Uterus (tissue), 4 donors: Measurements from ENCODE around the gene CDK5R2. TPM values are rescaled to one million over a fixed set of nuclear protein-coding genes. Genes with fewer than 3 reads are reported as not detected.
"Not testable (repeated sequence)": the region's sequence is repeated elsewhere in the genome, so short reads cannot be mapped to it uniquely, and the experiment has no call there.

Source experiments
- DNase-seq, 2 donors: peaks; one replicate each; pipeline ENCODE4 v3.0.0-alpha.2; 2019 to 2020
- H3K27ac ChIP-seq, 2 donors: fragments of 200-600 bp; sonication (generic); 1 replicate in 1 of 2; 2 replicates in 1 of 2; pipeline ENCODE4 v1.5.1; 2016 to 2018
- H3K27me3 ChIP-seq, 2 donors: fragments of 200-600 bp; sonication (generic); one replicate each; pipeline ENCODE4 v1.5.1; 2018 to 2019; ENCODE audit warnings: control low read depth in 1 of 2
- H3K36me3 ChIP-seq, 2 donors: fragments of 200-600 bp; sonication (generic); one replicate each; pipeline ENCODE4 v1.5.1; 2019; ENCODE audit warnings: control low read depth in 1 of 2
- H3K4me1 ChIP-seq, 2 donors: fragments of 200-600 bp; sonication (generic); one replicate each; pipeline ENCODE4 v1.5.1; 2018 to 2019; ENCODE audit warnings: control low read depth in 1 of 2
- H3K4me3 ChIP-seq, 2 donors: fragments of 200-600 bp; sonication (generic); 1 replicate in 1 of 2; 2 replicates in 1 of 2; pipeline ENCODE4 v1.5.1; 2018 to 2019; ENCODE audit warnings: mild to moderate bottlenecking in 1 of 2
- H3K9me3 ChIP-seq, 2 donors: fragments of 200-600 bp; sonication (generic); one replicate each; pipeline ENCODE4 v1.5.1; 2019; ENCODE audit warnings: control low read depth in 1 of 2
- POLR2A ChIP-seq, 2 donors: fragments of 450-650 bp; IDR thresholded peaks; one replicate each; pipeline ENCODE4 v1.6.1; 2016; ENCODE audit warnings: antibody characterized with exemption in 2 of 2, mild to moderate bottlenecking in 1 of 2, moderate library complexity in 1 of 2
- intact Hi-C: fragments of 100-400 bp; cut with DNase I; formaldehyde crosslinking; loops from one replicate; pipeline ENCODE4 v1.15.1; 2023; ENCODE audit warnings: low total_unique reads
- total RNA-seq, 4 donors: library from RNA; depleted of rRNA in 3 of 4; stranded (reverse); fragments of >200 nt in 3 of 4; gene quantifications; one replicate each; pipeline versions ENCODE4 v1.1.0 to v1.2.4, GENCODE V29; 2014 to 2023
- TF ChIP-seq, protein P1 (sequence below), 4 experiments: fragments of 200-600 bp in 2 of 4; fragments of 450-650 bp in 2 of 4; sonication (generic) in 2 of 4; IDR thresholded peaks; one replicate each; pipeline ENCODE4 v1.5.1; 2016 to 2019; ENCODE audit warnings: antibody characterized with exemption in 4 of 4, mild to moderate bottlenecking in 2 of 4, moderate library complexity in 1 of 4
- donor health status: DM: yes; HTN: yes; CAD: no.

Gene CDK5R2
- total RNA-seq, 4 donors from 2014 or later, result not detected

- H3K4me1 ChIP-seq, result no peaks in the 10 kb centered on the region
- intact Hi-C loops, result no loop called here
These were observed 32.0 kb upstream of the CDK5R2 start for GRCh38 chr2:218927422-218927821.

GRCh38 chr2:218927876-218928275 is 31.6 kb upstream of the CDK5R2 start:
- Histone ChIP-seq H3K27me3 (no peaks in the 10 kb centered on the region), H3K4me3 (no peak overlapping the region), H3K27ac (no peak overlapping the region), H3K4me1 (no peaks in the 10 kb centered on the region), H3K9me3 (no peaks in the 10 kb centered on the region), H3K36me3 (no peaks in the 10 kb centered on the region)
- intact Hi-C loops, result no loop called here
- TF ChIP-seq, protein P1, sequence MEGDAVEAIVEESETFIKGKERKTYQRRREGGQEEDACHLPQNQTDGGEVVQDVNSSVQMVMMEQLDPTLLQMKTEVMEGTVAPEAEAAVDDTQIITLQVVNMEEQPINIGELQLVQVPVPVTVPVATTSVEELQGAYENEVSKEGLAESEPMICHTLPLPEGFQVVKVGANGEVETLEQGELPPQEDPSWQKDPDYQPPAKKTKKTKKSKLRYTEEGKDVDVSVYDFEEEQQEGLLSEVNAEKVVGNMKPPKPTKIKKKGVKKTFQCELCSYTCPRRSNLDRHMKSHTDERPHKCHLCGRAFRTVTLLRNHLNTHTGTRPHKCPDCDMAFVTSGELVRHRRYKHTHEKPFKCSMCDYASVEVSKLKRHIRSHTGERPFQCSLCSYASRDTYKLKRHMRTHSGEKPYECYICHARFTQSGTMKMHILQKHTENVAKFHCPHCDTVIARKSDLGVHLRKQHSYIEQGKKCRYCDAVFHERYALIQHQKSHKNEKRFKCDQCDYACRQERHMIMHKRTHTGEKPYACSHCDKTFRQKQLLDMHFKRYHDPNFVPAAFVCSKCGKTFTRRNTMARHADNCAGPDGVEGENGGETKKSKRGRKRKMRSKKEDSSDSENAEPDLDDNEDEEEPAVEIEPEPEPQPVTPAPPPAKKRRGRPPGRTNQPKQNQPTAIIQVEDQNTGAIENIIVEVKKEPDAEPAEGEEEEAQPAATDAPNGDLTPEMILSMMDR (IDR thresholded peaks at IDR 0.05), result no peak
- TF ChIP-seq POLR2A (IDR thresholded peaks at IDR 0.05), result no peak
- no peak for DNase-seq

More at GRCh38 chr2:218927422-218927821, 32.0 kb upstream of the CDK5R2 start:
- H3K27me3 ChIP-seq, result no peaks in the 10 kb centered on the region
- TF ChIP-seq, protein P1 (IDR thresholded peaks at IDR 0.05), result no peak
- TF ChIP-seq POLR2A (IDR thresholded peaks at IDR 0.05), result no peak
- H3K36me3 ChIP-seq, result no peaks in the 10 kb centered on the region
- DNase-seq, result no peak
- H3K27ac ChIP-seq, result no peak overlapping the region
- H3K4me3 ChIP-seq, result no peak overlapping the region
- no peaks in the 10 kb centered on the region for H3K9me3 ChIP-seq

DNA sequence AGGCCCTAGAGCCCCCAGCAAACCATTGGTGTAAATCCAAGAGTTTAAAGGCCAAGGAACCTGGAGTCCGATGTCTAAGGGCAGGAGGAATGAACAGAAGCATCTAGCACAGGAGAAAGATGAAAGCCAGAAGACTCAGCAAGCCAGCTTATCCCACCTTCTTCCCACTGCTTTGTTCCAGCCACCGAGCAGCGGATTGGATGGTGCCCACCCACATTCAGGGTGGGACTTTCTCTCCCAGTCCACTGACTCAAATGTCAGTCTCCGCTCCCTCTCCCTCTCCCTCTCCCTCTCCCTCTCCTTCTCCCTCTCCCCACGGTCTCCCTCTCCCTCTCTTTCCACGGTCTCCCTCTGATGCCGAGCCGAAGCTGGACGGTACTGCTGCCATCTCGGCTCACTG is 29.0 kb upstream of the CDK5R2 start:
- H3K9me3 ChIP-seq, H3K27ac ChIP-seq, H3K27me3 ChIP-seq, H3K4me3 ChIP-seq, H3K36me3 ChIP-seq, DNase-seq, H3K4me1 ChIP-seq, intact Hi-C loops: not testable (repeated sequence)

DNA sequence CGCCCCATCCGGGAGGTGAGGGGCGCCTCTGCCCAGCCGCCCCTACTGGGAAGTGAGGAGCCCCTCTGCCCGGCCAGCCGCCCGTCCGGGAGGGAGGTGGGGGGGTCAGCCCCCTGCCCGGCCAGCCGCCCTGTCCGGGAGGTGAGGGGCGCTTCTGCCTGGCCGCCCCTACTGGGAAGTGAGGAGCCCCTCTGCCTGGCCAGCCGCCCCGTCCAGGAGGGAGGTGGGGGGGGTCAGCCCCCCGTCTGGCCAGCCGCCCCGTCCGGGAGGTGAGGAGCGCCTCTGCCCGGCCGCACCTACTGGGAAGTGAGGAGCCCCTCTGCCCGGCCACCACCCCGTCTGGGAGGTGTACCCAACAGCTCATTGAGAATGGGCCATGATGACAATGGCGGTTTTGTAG is 27.7 kb upstream of the CDK5R2 start:
- H3K4me1 ChIP-seq, H3K27me3 ChIP-seq, H3K9me3 ChIP-seq, H3K27ac ChIP-seq, DNase-seq, H3K4me3 ChIP-seq, H3K36me3 ChIP-seq, intact Hi-C loops: not testable (repeated sequence)

- intact Hi-C loops, result no loop called here
- no peak for DNase-seq
These were observed 14.6 kb upstream of the CDK5R2 start for GRCh38 chr2:218944759-218945404.

GRCh38 chr2:218946621-218947020 is 12.8 kb upstream of the CDK5R2 start:
- Histone ChIP-seq H3K27ac (no peak overlapping the region), H3K4me1 (no peaks in the 10 kb centered on the region), H3K36me3 (no peaks in the 10 kb centered on the region), H3K27me3 (no peaks in the 10 kb centered on the region), H3K4me3 (no peak overlapping the region), H3K9me3 (no peaks in the 10 kb centered on the region)
- no peak for DNase-seq
- TF ChIP-seq, protein P1 (IDR thresholded peaks at IDR 0.05), result no peak
- TF ChIP-seq POLR2A (IDR thresholded peaks at IDR 0.05), result no peak
- intact Hi-C loops, result no loop called here

More at GRCh38 chr2:218944759-218945404, 14.6 kb upstream of the CDK5R2 start:
- no peaks in the 10 kb centered on the region for H3K36me3 ChIP-seq
- H3K4me1 ChIP-seq, result no peaks in the 10 kb centered on the region
- no peak overlapping the region for H3K27ac ChIP-seq
- TF ChIP-seq POLR2A (IDR thresholded peaks at IDR 0.05), result no peak
- TF ChIP-seq, protein P1 (IDR thresholded peaks at IDR 0.05), result no peak
- no peak overlapping the region for H3K4me3 ChIP-seq
- no peaks in the 10 kb centered on the region for H3K27me3 ChIP-seq
- H3K9me3 ChIP-seq, result no peaks in the 10 kb centered on the region
